ENCODE results near the gene HBA1. TPM values are rescaled to one million over a fixed set of nuclear protein-coding genes. Genes with fewer than 3 reads are reported as not detected.
"Not testable (repeated sequence)": the region's sequence is repeated elsewhere in the genome, so short reads cannot be mapped to it uniquely, and the experiment has no call there.

Gene HBA1
- total and polyA plus RNA-seq, 3 donors from 2014 or later: 11.7 to 24.0 TPM; not detected in 1

DNA sequence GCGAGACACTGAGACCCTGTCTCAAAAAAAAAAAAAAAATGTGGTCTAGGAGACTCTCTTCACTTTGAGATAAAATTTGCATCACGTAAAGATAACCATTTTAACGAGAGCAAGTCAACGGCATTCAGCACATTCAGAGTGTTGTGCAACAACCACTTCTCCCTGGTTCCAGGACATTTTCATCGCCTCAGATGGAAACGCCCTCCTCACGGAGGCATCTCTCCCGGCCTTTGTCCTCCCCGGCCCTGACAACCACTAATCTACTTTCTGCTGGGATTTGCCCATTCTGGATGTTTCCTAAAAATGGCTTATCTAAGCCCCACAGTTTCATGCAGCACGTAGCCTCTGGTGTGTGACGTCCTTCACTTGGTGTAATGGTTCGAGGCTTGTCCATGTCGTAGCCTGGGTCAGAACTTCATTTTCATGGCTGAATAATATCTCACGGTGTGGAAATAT, 31.7 kb upstream of the HBA1 start:
- Histone ChIP-seq H3K36me3 (ENCODE audit: low read depth, missing control alignments) (no peaks in the 10 kb centered on the region), H3K9me3 (no peaks in the 10 kb centered on the region), H3K27me3 (no peaks in the 10 kb centered on the region), H3K4me1 (no peaks in the 10 kb centered on the region), H3K27ac (no peak overlapping the region), H3K4me3 (no peak overlapping the region)
- intact Hi-C loops (cut with DNase I; ENCODE audit: low total_unique reads): no loop called here
- TF ChIP-seq POLR2A (IDR thresholded peaks at IDR 0.05): no peak
- TF ChIP-seq, protein P1, sequence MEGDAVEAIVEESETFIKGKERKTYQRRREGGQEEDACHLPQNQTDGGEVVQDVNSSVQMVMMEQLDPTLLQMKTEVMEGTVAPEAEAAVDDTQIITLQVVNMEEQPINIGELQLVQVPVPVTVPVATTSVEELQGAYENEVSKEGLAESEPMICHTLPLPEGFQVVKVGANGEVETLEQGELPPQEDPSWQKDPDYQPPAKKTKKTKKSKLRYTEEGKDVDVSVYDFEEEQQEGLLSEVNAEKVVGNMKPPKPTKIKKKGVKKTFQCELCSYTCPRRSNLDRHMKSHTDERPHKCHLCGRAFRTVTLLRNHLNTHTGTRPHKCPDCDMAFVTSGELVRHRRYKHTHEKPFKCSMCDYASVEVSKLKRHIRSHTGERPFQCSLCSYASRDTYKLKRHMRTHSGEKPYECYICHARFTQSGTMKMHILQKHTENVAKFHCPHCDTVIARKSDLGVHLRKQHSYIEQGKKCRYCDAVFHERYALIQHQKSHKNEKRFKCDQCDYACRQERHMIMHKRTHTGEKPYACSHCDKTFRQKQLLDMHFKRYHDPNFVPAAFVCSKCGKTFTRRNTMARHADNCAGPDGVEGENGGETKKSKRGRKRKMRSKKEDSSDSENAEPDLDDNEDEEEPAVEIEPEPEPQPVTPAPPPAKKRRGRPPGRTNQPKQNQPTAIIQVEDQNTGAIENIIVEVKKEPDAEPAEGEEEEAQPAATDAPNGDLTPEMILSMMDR (IDR thresholded peaks at IDR 0.05): no peak
- no peak for DNase-seq
- 82 to 86% methylated on average over 14 of the region's 14 CpGs for WGBS, 2 donors

DNA sequence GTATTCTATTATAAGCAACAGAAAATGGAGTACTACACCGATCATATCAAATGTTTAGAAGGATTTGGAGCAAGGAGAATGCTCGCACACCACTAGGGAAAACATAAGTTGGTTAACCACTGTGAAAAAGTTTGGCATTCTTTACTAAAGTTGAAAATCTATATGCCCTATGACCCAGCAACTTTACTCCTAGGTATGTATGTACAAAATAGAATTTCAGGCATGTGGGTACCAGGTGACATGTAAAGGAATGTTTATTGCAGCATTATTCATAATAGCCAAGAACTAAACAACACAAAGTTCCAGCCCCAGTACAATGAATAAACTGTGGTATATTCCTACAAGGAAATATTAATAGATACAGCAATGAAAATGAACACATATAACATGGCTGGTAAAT, 29.8 kb upstream of the HBA1 start:
- H3K4me3 ChIP-seq: no peak overlapping the region
- H3K4me1 ChIP-seq: no peaks in the 10 kb centered on the region
- H3K36me3 ChIP-seq (ENCODE audit: low read depth, missing control alignments): no peaks in the 10 kb centered on the region
- no peak for TF ChIP-seq POLR2A (IDR thresholded peaks at IDR 0.05)
- TF ChIP-seq, protein P1 (IDR thresholded peaks at IDR 0.05): no peak
- no peaks in the 10 kb centered on the region for H3K9me3 ChIP-seq
- DNase-seq: no peak
- 87 to 94% methylated on average over 2 of the region's 2 CpGs for WGBS, 2 donors
- intact Hi-C loops (cut with DNase I; ENCODE audit: low total_unique reads): no loop called here
- H3K27ac ChIP-seq: no peak overlapping the region
- no peaks in the 10 kb centered on the region for H3K27me3 ChIP-seq

DNA sequence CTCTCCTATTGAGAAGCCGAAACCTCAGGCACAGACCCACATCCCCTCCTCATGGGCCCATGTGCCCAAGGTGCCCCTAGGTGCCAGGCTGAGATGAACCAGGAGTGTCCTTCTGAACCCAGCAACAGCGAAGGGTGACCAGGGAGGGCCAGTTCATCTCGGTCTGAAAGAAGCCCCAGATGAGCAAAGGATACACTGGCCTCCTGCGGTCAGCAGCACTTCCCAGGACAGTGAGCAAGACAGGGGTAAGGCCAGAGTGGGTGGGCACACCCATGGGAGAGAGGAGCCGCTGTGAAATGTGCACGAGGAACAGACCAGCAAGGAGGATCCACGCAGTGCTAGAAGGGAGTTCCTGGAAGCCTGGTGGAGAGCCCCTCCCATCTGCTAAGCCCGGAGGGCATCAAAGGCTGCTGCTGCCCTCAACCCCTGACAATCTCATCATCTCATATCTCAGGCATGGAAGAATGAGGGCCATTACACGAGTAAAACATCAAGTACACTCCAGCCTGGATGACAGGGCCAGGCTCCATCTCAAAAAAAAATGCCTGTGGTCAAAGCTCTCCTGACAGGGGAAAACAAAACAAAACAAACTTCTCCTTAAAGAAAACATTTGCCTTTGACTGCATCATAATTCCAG, 27.3 kb upstream of the HBA1 start:
- Histone ChIP-seq H3K27ac (no peak overlapping the region), H3K4me1 (no peaks in the 10 kb centered on the region), H3K36me3 (ENCODE audit: low read depth, missing control alignments) (no peaks in the 10 kb centered on the region), H3K27me3 (no peaks in the 10 kb centered on the region), H3K4me3 (no peak overlapping the region), H3K9me3 (no peaks in the 10 kb centered on the region)
- TF ChIP-seq, protein P1 (IDR thresholded peaks at IDR 0.05): no peak
- TF ChIP-seq POLR2A (IDR thresholded peaks at IDR 0.05): no peak
- intact Hi-C loops (cut with DNase I; ENCODE audit: low total_unique reads): no loop called here
- DNase-seq: no peak
- 57 to 67% methylated on average over 9 of the region's 9 CpGs for WGBS, 2 donors

DNA sequence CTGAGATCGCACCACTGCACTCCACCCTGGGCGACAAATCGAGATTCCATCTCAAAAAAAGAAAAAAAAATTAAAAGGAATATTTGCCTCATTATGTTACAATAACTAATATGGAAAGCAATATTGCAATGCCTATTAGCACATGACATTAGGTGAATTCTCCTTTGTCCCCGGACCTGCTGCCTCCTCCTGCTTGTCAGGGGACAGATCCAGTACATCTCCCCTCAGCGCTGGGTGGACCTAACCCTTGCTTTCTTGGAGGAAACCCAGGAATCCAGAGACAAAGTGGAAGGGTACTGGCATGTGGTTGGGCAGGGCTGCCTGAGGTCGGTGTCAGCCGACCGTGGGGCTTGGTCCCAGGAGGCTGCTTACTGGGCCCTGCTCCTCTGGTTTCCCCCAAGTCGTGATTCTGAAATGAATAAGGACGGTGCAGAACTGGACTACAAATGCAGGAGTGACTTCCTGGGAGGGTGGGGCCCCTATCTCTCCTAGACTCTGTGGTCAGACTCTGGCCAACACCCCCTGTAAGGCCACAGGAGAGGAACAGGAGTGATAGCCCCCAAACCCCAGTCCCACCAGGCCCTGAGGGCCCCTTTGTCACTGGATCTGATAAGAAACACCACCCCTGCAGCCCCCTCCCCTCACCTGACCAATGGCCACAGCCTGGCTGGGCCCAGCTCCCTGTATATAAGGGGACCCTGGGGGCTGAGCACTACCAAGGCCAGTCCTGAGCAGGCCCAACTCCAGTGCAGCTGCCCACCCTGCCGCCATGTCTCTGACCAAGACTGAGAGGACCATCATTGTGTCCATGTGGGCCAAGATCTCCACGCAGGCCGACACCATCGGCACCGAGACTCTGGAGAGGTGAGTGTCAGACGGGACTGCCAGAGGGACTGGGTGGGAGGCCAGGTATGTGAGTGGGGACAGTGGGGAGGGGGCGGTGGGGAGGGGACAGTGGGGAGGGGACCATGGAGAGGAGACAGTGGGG, 24.0 kb upstream of the HBA1 start, which contains the start of gene HBZ:
Gene HBZ, plus strand, starts transcription at position 504 of the 988 bp plus-strand sequence. Its CDS starts 266 bp downstream, at position 770.
- no peaks in the 10 kb centered on the region for H3K36me3 ChIP-seq (ENCODE audit: low read depth, missing control alignments)
- H3K4me3 ChIP-seq: no peak within 1 kb of the TSS
- WGBS, 2 donors: 82 to 83% methylated on average over 16 of the region's 17 CpGs
- no peak for TF ChIP-seq POLR2A (IDR thresholded peaks at IDR 0.05)
- TF ChIP-seq, protein P1 (IDR thresholded peaks at IDR 0.05): no peak
- DNase-seq: no peak
- no peaks in the 10 kb centered on the region for H3K27me3 ChIP-seq
- H3K9me3 ChIP-seq: no peaks in the 10 kb centered on the region
- no peak within 1 kb of the TSS for H3K27ac ChIP-seq
- peaks cover 5% of the 10 kb centered on the region for H3K4me1 ChIP-seq
- intact Hi-C loops (cut with DNase I; ENCODE audit: low total_unique reads): no loop called here

DNA sequence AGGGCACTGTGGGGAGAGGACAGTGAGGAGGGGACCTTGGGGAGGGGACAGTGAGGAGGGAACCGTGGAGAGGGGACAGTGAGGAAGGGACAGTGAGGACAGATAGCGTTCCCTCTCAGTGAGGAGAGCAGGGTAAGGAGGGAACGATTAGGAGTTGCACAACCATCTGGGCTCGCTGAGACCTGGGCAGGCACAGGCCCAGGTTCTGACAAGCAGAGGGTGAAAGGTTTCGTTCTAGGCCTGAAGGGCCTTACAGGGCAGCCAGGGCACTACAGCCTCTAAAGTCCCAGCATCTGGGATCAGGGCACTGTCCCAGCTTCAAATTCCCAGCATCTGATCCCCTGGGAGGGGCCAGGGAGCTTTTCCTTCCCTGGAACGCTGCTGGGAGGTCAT, 23.4 kb upstream of the HBA1 start:
- H3K27me3 ChIP-seq; DNase-seq; H3K27ac ChIP-seq; intact Hi-C loops (cut with DNase I; ENCODE audit: low total_unique reads); H3K36me3 ChIP-seq (ENCODE audit: low read depth, missing control alignments); H3K4me1 ChIP-seq; H3K9me3 ChIP-seq; H3K4me3 ChIP-seq: not testable (repeated sequence)
- WGBS, 2 donors: 41 to 54% methylated on average over 5 of the region's 6 CpGs

DNA sequence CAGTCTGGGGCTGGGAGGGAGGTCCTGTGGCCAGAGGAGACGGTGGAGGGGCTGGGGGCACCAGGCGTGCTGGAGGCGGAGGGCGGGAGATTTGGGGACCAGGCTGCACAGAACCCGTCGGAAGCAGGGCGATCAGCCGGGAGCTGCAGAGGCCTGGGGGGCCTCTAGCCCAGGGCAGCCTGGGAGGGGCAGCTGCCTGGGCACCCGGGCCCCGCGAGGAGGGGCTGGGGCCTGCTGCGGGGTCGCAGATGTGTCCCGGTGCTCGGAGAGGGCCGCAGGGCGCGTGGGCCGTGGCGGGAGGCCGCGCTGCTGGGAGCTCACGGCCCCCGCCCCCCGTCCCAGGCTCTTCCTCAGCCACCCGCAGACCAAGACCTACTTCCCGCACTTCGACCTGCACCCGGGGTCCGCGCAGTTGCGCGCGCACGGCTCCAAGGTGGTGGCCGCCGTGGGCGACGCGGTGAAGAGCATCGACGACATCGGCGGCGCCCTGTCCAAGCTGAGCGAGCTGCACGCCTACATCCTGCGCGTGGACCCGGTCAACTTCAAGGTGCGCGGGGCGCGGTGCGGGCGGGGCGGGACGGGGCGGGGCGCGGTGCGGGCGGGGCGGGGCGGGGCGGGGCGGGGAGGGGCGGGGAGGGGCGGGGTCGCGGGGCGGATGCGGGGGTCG, 22.8 kb upstream of the HBA1 start:
- H3K9me3 ChIP-seq; DNase-seq; H3K4me1 ChIP-seq; H3K27ac ChIP-seq; H3K36me3 ChIP-seq (ENCODE audit: low read depth, missing control alignments); H3K27me3 ChIP-seq; intact Hi-C loops (cut with DNase I; ENCODE audit: low total_unique reads); H3K4me3 ChIP-seq: not testable (repeated sequence)
- no CpG with 5 or more reads among the region's 74 CpGs for WGBS, 2 donors

Measured in testis (tissue), 3 donors.